Suprapubic skin (tissue), 4 donors: ENCODE measurements around the gene SURF1.

ENCODE experiments used
- CTCF ChIP-seq, 2 donors: fragments of 200-600 bp in 1 of 2; fragments of 450-650 bp in 1 of 2; sonication (generic) in 1 of 2; IDR thresholded peaks; one replicate each; pipeline ENCODE4 v1.5.1; 2016 to 2019; ENCODE audit warnings: antibody characterized with exemption in 2 of 2, mild to moderate bottlenecking in 1 of 2, moderate library complexity in 1 of 2
- EP300 ChIP-seq: sonication (generic); formaldehyde crosslinking; IDR thresholded peaks from one replicate; pipeline ENCODE4 v1.6.1; 2017; ENCODE audit warnings: antibody characterized with exemption
- POLR2AphosphoS5 ChIP-seq, 3 donors: sonication (generic); formaldehyde crosslinking; IDR thresholded peaks; one replicate each; pipeline ENCODE4 v1.6.1; 2017; ENCODE audit warnings: antibody characterized with exemption in 3 of 3

GRCh38 chr9:133400292-133400691, 44.0 kb upstream of the SURF1 start:
- TF ChIP-seq CTCF (IDR thresholded peaks at IDR 0.05) (no peak), POLR2AphosphoS5 (IDR thresholded peaks at IDR 0.05) (no peak), EP300 (no peak)
